ENCODE data around the gene DHRS9. TPM values are rescaled to one million over a fixed set of nuclear protein-coding genes. Genes with fewer than 3 reads are reported as not detected.

The DHRS9 gene
- total RNA-seq, 4 donors from 2014 or later = 0.54 TPM; not detected in 3

DNA sequence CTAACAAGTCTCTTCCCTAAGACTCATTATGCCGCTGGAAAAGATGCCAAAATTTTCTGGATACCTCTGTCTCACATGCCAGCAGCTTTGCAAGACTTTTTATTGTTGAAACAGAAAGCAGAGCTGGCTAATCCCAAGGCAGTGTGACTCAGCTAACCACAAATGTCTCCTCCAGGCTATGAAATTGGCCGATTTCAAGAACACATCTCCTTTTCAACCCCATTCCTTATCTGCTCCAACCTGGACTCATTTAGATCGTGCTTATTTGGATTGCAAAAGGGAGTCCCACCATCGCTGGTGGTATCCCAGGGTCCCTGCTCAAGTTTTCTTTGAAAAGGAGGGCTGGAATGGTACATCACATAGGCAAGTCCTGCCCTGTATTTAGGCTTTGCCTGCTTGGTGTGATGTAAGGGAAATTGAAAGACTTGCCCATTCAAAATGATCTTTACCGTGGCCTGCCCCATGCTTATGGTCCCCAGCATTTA, 26.3 kb downstream of the DHRS9 start:
- Histone ChIP-seq H3K36me3 (no peaks in the 10 kb centered on the region), H3K9me3 (no peaks in the 10 kb centered on the region), H3K27me3 (no peaks in the 10 kb centered on the region), H3K27ac (no peak overlapping the region), H3K4me1 (no peaks in the 10 kb centered on the region), H3K4me3 (replicated peaks in 1 of 3) (no peak overlapping the region)
- DNase-seq = no peak
- intact Hi-C loops (cut with DNase I) = no loop called here
- no peak for TF ChIP-seq POLR2A (IDR thresholded peaks at IDR 0.05)
- TF ChIP-seq, protein P1, sequence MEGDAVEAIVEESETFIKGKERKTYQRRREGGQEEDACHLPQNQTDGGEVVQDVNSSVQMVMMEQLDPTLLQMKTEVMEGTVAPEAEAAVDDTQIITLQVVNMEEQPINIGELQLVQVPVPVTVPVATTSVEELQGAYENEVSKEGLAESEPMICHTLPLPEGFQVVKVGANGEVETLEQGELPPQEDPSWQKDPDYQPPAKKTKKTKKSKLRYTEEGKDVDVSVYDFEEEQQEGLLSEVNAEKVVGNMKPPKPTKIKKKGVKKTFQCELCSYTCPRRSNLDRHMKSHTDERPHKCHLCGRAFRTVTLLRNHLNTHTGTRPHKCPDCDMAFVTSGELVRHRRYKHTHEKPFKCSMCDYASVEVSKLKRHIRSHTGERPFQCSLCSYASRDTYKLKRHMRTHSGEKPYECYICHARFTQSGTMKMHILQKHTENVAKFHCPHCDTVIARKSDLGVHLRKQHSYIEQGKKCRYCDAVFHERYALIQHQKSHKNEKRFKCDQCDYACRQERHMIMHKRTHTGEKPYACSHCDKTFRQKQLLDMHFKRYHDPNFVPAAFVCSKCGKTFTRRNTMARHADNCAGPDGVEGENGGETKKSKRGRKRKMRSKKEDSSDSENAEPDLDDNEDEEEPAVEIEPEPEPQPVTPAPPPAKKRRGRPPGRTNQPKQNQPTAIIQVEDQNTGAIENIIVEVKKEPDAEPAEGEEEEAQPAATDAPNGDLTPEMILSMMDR (IDR thresholded peaks at IDR 0.05) = no peak
- 82 to 87% methylated on average over 5 of the region's 5 CpGs for WGBS, 2 donors

DNA sequence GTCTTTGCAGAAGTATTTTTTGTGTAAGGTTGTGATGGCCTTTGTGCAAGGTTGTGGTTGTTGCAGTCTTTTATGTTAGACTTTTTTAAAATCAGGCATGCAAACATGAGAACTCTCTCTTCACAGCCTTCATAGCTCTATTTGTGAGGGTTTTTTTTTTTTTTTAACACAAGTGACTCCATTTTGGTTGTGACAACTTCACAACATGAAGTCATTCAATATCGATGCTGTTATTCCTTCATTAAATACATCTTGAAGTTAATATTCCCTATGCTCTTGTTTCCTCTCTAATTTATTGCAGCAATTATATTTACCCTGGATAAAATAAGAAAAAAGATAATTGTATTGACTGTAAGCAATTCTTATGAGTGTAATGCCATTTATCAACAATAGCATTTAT, 35.5 kb downstream of the DHRS9 start:
- WGBS, 2 donors = 27 to 87% methylated on average over 1 of the region's 1 CpG
- TF ChIP-seq, protein P1 (IDR thresholded peaks at IDR 0.05) = no peak
- no peak for TF ChIP-seq POLR2A (IDR thresholded peaks at IDR 0.05)
- Histone ChIP-seq H3K27ac (no peak overlapping the region), H3K27me3 (no peaks in the 10 kb centered on the region), H3K9me3 (no peaks in the 10 kb centered on the region), H3K36me3 (no peaks in the 10 kb centered on the region), H3K4me1 (no peaks in the 10 kb centered on the region), H3K4me3 (replicated peaks in 1 of 3) (no peak overlapping the region)
- intact Hi-C loops (cut with DNase I) = no loop called here
- no peak for DNase-seq

DNA sequence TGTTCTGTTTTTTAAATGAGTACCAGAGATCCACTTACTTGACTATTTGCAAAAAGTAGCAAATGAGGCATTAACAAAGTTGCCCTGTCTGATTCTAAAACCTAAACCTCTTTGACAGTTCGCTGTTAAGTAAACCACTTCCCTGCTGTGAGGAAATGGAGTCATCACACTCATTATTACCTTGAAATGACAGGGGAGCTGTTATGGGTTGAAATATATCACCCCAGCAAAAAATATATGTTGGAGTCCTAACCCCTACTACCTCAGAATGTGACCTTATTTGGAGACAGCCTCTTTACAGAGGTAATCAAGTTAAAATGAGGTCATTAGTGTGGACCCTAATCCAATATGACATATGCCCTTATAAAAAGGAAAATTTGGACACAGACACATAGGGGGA, 36.1 kb downstream of the DHRS9 start:
- Histone ChIP-seq H3K27me3 (no peaks in the 10 kb centered on the region), H3K36me3 (no peaks in the 10 kb centered on the region), H3K4me1 (no peaks in the 10 kb centered on the region), H3K27ac (no peak overlapping the region), H3K9me3 (no peaks in the 10 kb centered on the region), H3K4me3 (replicated peaks in 1 of 3) (no peak overlapping the region)
- no peak for DNase-seq
- WGBS, 2 donors = 71 to 94% methylated on average over 1 of the region's 1 CpG
- TF ChIP-seq POLR2A (IDR thresholded peaks at IDR 0.05) = no peak
- TF ChIP-seq, protein P1 (IDR thresholded peaks at IDR 0.05) = no peak
- intact Hi-C loops (cut with DNase I) = no loop called here

DNA sequence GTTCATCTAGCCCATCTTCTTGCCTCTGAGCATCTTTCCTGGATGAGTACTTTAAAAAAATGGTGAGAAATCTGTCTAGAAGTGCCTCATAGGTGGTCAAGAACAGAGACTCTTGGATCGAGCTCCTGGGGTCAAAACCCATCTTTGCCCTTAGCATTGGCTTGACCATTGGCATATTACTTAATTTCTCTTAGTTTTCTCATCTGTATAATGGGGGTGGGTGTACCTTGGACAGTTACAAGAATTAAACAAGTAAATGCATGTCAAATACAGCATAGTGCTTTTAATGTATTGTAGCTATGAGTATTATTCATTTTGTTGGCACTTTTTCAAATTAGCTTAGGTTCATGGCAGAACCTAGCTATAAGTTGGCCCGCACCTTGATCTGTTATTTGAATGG, 36.8 kb downstream of the DHRS9 start:
- no peaks in the 10 kb centered on the region for H3K27me3 ChIP-seq
- H3K4me3 ChIP-seq (replicated peaks in 1 of 3) = no peak overlapping the region
- no peak overlapping the region for H3K27ac ChIP-seq
- no peaks in the 10 kb centered on the region for H3K9me3 ChIP-seq
- H3K4me1 ChIP-seq = no peaks in the 10 kb centered on the region
- 90 to 92% methylated on average over 2 of the region's 2 CpGs for WGBS, 2 donors
- intact Hi-C loops (cut with DNase I) = no loop called here
- DNase-seq = no peak
- no peak for TF ChIP-seq POLR2A (IDR thresholded peaks at IDR 0.05)
- TF ChIP-seq, protein P1 (IDR thresholded peaks at IDR 0.05) = no peak
- H3K36me3 ChIP-seq = no peaks in the 10 kb centered on the region

DNA sequence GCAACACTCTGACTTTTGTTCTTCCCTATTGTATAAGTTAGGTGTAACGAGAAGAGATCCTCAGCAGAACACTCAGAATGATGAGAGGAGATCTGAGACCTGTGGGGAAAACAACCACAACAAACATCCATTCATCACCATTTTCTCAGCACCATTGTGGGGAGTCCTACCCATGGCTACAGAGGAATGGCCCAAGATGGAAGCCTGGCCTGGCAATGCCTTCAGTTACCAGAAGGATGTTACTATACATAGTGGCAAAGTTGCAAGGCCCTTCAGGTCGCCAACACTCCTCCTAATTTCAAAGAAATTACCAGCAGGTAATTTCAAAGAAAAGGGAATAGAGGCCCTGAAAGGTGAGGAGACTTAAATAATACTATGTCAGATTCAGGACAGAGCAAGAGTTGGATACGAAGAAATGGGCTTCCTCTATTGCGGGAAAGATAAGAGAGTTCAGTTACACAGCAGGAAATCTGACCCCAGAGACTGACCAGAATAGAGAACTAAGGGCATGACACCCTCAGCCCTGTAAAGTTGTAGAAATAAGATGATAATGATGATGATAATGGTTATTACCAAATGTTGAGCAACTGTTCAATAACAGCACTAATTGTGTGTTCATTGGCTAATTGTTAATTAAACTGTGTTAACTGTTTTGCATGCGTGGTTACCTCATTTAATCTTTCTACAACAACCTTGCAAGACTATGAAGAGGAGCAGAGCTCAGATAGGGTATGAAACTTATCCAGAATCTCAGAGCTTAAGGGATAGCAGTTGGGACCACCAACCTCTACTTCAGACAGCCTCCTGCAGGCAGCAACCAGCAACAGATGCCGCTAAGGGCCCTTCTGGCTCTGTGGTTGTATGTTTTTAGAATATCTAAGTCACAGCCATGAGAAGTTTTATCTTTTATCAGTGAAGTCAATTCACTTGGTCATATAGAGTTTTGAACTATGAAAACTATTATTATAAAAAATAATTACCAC, 37.5 kb downstream of the DHRS9 start:
- no peak for TF ChIP-seq POLR2A (IDR thresholded peaks at IDR 0.05)
- TF ChIP-seq, protein P1 (IDR thresholded peaks at IDR 0.05) = no peak
- DNase-seq = no peak
- intact Hi-C loops (cut with DNase I) = no loop called here
- Histone ChIP-seq H3K4me1 (no peaks in the 10 kb centered on the region), H3K9me3 (no peaks in the 10 kb centered on the region), H3K27me3 (no peaks in the 10 kb centered on the region), H3K4me3 (replicated peaks in 1 of 3) (no peak overlapping the region), H3K27ac (no peak overlapping the region), H3K36me3 (no peaks in the 10 kb centered on the region)
- WGBS, 2 donors = 87 to 88% methylated on average over 6 of the region's 6 CpGs
